ENCODE results near the gene HTT-AS.

HTT-AS gene

GRCh38 chr4:3074846-3075651 is 711 bp upstream of the HTT-AS start:
- Histone ChIP-seq H3K4me1 (ENCODE audit: insufficient read depth, low read length) (peaks cover 9% of the 10 kb centered on the region; the same call in 1 of the 2 replicates), H3K9me3 (ENCODE audit: control insufficient read depth, insufficient read depth, low read length) (no peaks in the 10 kb centered on the region), H3K9ac (ENCODE audit: low read depth, low read length) (peak overlapping the region; percentile 89), H3K36me3 (ENCODE audit: insufficient read depth, low read length) (no peaks in the 10 kb centered on the region)

GRCh38 chr4:3073158-3074077 is 920 bp downstream of the HTT-AS start:
- no peaks in the 10 kb centered on the region for H3K36me3 ChIP-seq (ENCODE audit: insufficient read depth, low read length)
- H3K9ac ChIP-seq (ENCODE audit: low read depth, low read length) = peak overlapping the region; percentile 59; the same call in 1 of the 2 replicates
- H3K9me3 ChIP-seq (ENCODE audit: control insufficient read depth, insufficient read depth, low read length) = no peaks in the 10 kb centered on the region
- H3K4me1 ChIP-seq (ENCODE audit: insufficient read depth, low read length) = peaks cover 9% of the 10 kb centered on the region; the same call in 1 of the 2 replicates

GRCh38 chr4:3071811-3072210 is 2.5 kb downstream of the HTT-AS start:
- Histone ChIP-seq H3K36me3 (ENCODE audit: insufficient read depth, low read length) (no peaks in the 10 kb centered on the region), H3K9me3 (ENCODE audit: control insufficient read depth, insufficient read depth, low read length) (no peaks in the 10 kb centered on the region), H3K4me1 (ENCODE audit: insufficient read depth, low read length) (peaks cover 9% of the 10 kb centered on the region; the same call in 1 of the 2 replicates), H3K9ac (ENCODE audit: low read depth, low read length) (no peak overlapping the region)

GRCh38 chr4:3070709-3071500 is 3.4 kb downstream of the HTT-AS start:
- Histone ChIP-seq H3K9me3 (ENCODE audit: control insufficient read depth, insufficient read depth, low read length) (no peaks in the 10 kb centered on the region), H3K4me1 (ENCODE audit: insufficient read depth, low read length) (peaks cover 5% of the 10 kb centered on the region; the same call in 1 of the 2 replicates), H3K9ac (ENCODE audit: low read depth, low read length) (no peak overlapping the region), H3K36me3 (ENCODE audit: insufficient read depth, low read length) (no peaks in the 10 kb centered on the region)

GRCh38 chr4:3069661-3070199 is 4.6 kb downstream of the HTT-AS start:
- Histone ChIP-seq H3K9me3 (ENCODE audit: control insufficient read depth, insufficient read depth, low read length) (no peaks in the 10 kb centered on the region), H3K9ac (ENCODE audit: low read depth, low read length) (no peak overlapping the region), H3K4me1 (ENCODE audit: insufficient read depth, low read length) (peaks cover 5% of the 10 kb centered on the region; the same call in 1 of the 2 replicates), H3K36me3 (ENCODE audit: insufficient read depth, low read length) (no peaks in the 10 kb centered on the region)

GRCh38 chr4:3067473-3068001 is 6.8 kb downstream of the HTT-AS start:
- no peaks in the 10 kb centered on the region for H3K9me3 ChIP-seq (ENCODE audit: control insufficient read depth, insufficient read depth, low read length)
- H3K9ac ChIP-seq (ENCODE audit: low read depth, low read length) = no peak overlapping the region
- no peaks in the 10 kb centered on the region for H3K36me3 ChIP-seq (ENCODE audit: insufficient read depth, low read length)
- H3K4me1 ChIP-seq (ENCODE audit: insufficient read depth, low read length) = 0 out of 2 replicates have a peak, but pooled peaks cover 5% of the 10 kb centered on the region

- Histone ChIP-seq H3K4me1 (ENCODE audit: insufficient read depth, low read length) (0 out of 2 replicates have a peak, but pooled peaks cover 5% of the 10 kb centered on the region), H3K9ac (ENCODE audit: low read depth, low read length) (no peak overlapping the region), H3K9me3 (ENCODE audit: control insufficient read depth, insufficient read depth, low read length) (no peaks in the 10 kb centered on the region; the same call in 1 of the 2 replicates), H3K36me3 (ENCODE audit: insufficient read depth, low read length) (no peaks in the 10 kb centered on the region)
These were observed 7.4 kb downstream of the HTT-AS start for GRCh38 chr4:3066836-3067400.

GRCh38 chr4:3065551-3065950 is 8.8 kb downstream of the HTT-AS start:
- Histone ChIP-seq H3K4me1 (ENCODE audit: insufficient read depth, low read length) (no peaks in the 10 kb centered on the region), H3K9me3 (ENCODE audit: control insufficient read depth, insufficient read depth, low read length) (no peaks in the 10 kb centered on the region; the same call in 1 of the 2 replicates), H3K9ac (ENCODE audit: low read depth, low read length) (no peak overlapping the region), H3K36me3 (ENCODE audit: insufficient read depth, low read length) (no peaks in the 10 kb centered on the region)

GRCh38 chr4:3062471-3062870 is 11.9 kb downstream of the HTT-AS start:
- H3K9me3 ChIP-seq (ENCODE audit: control insufficient read depth, insufficient read depth, low read length) = no peaks in the 10 kb centered on the region; the same call in 1 of the 2 replicates
- no peaks in the 10 kb centered on the region for H3K4me1 ChIP-seq (ENCODE audit: insufficient read depth, low read length)
- H3K36me3 ChIP-seq (ENCODE audit: insufficient read depth, low read length) = no peaks in the 10 kb centered on the region
- no peak overlapping the region for H3K9ac ChIP-seq (ENCODE audit: low read depth, low read length)

- Histone ChIP-seq H3K4me1 (ENCODE audit: insufficient read depth, low read length) (no peaks in the 10 kb centered on the region), H3K9ac (ENCODE audit: low read depth, low read length) (no peak overlapping the region), H3K9me3 (ENCODE audit: control insufficient read depth, insufficient read depth, low read length) (peaks cover 7% of the 10 kb centered on the region), H3K36me3 (ENCODE audit: insufficient read depth, low read length) (no peaks in the 10 kb centered on the region)
These were observed 13.4 kb downstream of the HTT-AS start for GRCh38 chr4:3060946-3061345.

- H3K9ac ChIP-seq (ENCODE audit: low read depth, low read length) = no peak overlapping the region
- peaks cover 13% of the 10 kb centered on the region for H3K9me3 ChIP-seq (ENCODE audit: control insufficient read depth, insufficient read depth, low read length)
- no peaks in the 10 kb centered on the region for H3K36me3 ChIP-seq (ENCODE audit: insufficient read depth, low read length)
- H3K4me1 ChIP-seq (ENCODE audit: insufficient read depth, low read length) = no peaks in the 10 kb centered on the region
These were observed 14.4 kb downstream of the HTT-AS start for GRCh38 chr4:3059943-3060342.

- Histone ChIP-seq H3K36me3 (ENCODE audit: insufficient read depth, low read length) (no peaks in the 10 kb centered on the region), H3K9me3 (ENCODE audit: control insufficient read depth, insufficient read depth, low read length) (peaks cover 13% of the 10 kb centered on the region), H3K9ac (ENCODE audit: low read depth, low read length) (no peak overlapping the region), H3K4me1 (ENCODE audit: insufficient read depth, low read length) (no peaks in the 10 kb centered on the region)
These were observed 20.1 kb downstream of the HTT-AS start for GRCh38 chr4:3054169-3054759.

All from ES-I3 (cell line).